Measurements from ENCODE around the gene OGT. TPM values are rescaled to one million over a fixed set of nuclear protein-coding genes. Genes with fewer than 3 reads are reported as not detected.
A peak's percentile ranks its signal among the peaks of the same experiment; 100 is the strongest.

OGT gene
- total and polyA plus RNA-seq, 2 donors (not counting 1 experiment from before 2014, with no cell fraction given), result 106 to 115 TPM

DNA sequence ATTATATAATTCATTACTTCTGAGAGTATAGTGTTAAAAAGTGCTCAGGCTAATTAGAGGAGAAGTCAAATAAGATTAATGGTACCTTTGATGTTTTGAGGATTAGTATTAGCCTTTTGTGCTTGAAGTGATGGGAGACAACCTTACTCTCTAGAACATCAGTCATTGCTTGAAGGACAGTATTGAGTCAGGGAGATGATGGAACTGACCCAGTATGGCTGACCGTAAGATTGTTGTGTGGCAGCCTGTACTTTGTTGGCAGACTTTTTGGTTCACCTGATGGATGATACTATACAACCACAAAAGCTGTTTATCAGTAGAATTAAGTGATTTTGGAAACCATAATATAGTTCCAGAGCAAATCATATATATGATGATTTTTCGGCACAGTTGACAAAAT, 9.9 kb downstream of the OGT start:
- Histone ChIP-seq H3K4me3 (replicated peaks in 1 of 4; ENCODE audit: control extremely low read depth in 1 of 4, insufficient read depth in 1 of 4, low read depth in 3 of 4, low read length in 4 of 4) (peak overlapping the region in 1 of 4 experiments; percentile 25), H2AFZ (ENCODE audit: low read length) (no peak overlapping the region), H4K20me1 (ENCODE audit: control insufficient read depth, extremely low read depth, insufficient read depth, low read length) (peaks cover 8% of the 10 kb centered on the region), H3K9ac (ENCODE audit: insufficient read depth, low read length) (no peak overlapping the region), H3K36me3 (ENCODE audit: control insufficient read depth, insufficient read depth, low read length) (peaks cover 5% of the 10 kb centered on the region), H3K4me1 (ENCODE audit: control insufficient read depth, extremely low read depth, insufficient read depth, low read length) (peaks cover 3% of the 10 kb centered on the region), H3K27ac (ENCODE audit: insufficient read depth, low read length) (no peak overlapping the region), H3K79me2 (ENCODE audit: control insufficient read depth, insufficient read depth, low read length) (peaks cover 77% of the 10 kb centered on the region), H3K27me3 (ENCODE audit: control insufficient read depth, insufficient read depth, low read length) (no peaks in the 10 kb centered on the region), H3K9me3 (ENCODE audit: control insufficient read depth, insufficient read depth, low read depth, low read length) (no peaks in the 10 kb centered on the region), H3K4me2 (ENCODE audit: extremely low read depth, insufficient read depth, low read length) (no peak overlapping the region)
- peak in 1 of 2 donors; percentile 27 for DNase-seq (ENCODE audit: low read depth in 2 of 2)
- TF ChIP-seq EZH2 (IDR thresholded peaks at IDR 0.05; ENCODE audit: low read length, missing control alignments), result no peak
- TF ChIP-seq, protein P1, sequence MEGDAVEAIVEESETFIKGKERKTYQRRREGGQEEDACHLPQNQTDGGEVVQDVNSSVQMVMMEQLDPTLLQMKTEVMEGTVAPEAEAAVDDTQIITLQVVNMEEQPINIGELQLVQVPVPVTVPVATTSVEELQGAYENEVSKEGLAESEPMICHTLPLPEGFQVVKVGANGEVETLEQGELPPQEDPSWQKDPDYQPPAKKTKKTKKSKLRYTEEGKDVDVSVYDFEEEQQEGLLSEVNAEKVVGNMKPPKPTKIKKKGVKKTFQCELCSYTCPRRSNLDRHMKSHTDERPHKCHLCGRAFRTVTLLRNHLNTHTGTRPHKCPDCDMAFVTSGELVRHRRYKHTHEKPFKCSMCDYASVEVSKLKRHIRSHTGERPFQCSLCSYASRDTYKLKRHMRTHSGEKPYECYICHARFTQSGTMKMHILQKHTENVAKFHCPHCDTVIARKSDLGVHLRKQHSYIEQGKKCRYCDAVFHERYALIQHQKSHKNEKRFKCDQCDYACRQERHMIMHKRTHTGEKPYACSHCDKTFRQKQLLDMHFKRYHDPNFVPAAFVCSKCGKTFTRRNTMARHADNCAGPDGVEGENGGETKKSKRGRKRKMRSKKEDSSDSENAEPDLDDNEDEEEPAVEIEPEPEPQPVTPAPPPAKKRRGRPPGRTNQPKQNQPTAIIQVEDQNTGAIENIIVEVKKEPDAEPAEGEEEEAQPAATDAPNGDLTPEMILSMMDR (conservative IDR thresholded peaks at IDR 0.05 in 1 of 2, IDR thresholded peaks at IDR 0.05 in 1 of 2; ENCODE audit: low read depth in 1 of 2, low read length in 2 of 2), result no peak

DNA sequence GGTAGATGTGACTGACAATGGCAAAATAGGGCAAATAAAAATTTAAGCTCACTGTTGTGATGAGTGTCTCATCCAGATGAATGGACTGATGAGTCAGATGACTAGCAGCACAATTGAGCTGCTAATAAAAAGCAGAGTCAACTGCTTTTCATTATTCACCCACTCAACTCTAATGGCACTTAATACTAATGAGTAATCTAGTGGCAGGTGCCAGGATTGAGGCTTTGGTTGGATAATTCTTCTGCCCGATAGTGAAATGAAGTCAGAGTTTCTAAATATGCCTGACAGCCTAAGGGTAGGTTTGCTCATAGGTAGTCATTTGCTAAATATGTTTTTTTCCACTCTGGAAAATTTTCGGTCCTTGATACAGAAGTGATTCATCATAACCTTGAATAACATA, 10.4 kb downstream of the OGT start:
- Histone ChIP-seq H3K4me1 (ENCODE audit: control insufficient read depth, extremely low read depth, insufficient read depth, low read length) (peaks cover 3% of the 10 kb centered on the region), H3K4me3 (replicated peaks in 1 of 4; ENCODE audit: control extremely low read depth in 1 of 4, insufficient read depth in 1 of 4, low read depth in 3 of 4, low read length in 4 of 4) (no peak overlapping the region), H3K79me2 (ENCODE audit: control insufficient read depth, insufficient read depth, low read length) (peaks cover 72% of the 10 kb centered on the region), H3K36me3 (ENCODE audit: control insufficient read depth, insufficient read depth, low read length) (peaks cover 5% of the 10 kb centered on the region), H3K4me2 (ENCODE audit: extremely low read depth, insufficient read depth, low read length) (no peak overlapping the region), H3K27me3 (ENCODE audit: control insufficient read depth, insufficient read depth, low read length) (no peaks in the 10 kb centered on the region), H2AFZ (ENCODE audit: low read length) (no peak overlapping the region), H3K27ac (ENCODE audit: insufficient read depth, low read length) (no peak overlapping the region), H4K20me1 (ENCODE audit: control insufficient read depth, extremely low read depth, insufficient read depth, low read length) (peaks cover 8% of the 10 kb centered on the region), H3K9ac (ENCODE audit: insufficient read depth, low read length) (no peak overlapping the region), H3K9me3 (ENCODE audit: control insufficient read depth, insufficient read depth, low read depth, low read length) (no peaks in the 10 kb centered on the region)
- DNase-seq (ENCODE audit: low read depth in 2 of 2), result peak in 1 of 2 donors; percentile 86
- TF ChIP-seq, protein P1 (conservative IDR thresholded peaks at IDR 0.05 in 1 of 2, IDR thresholded peaks at IDR 0.05 in 1 of 2; ENCODE audit: low read depth in 1 of 2, low read length in 2 of 2), result no peak
- TF ChIP-seq EZH2 (IDR thresholded peaks at IDR 0.05; ENCODE audit: low read length, missing control alignments), result no peak

DNA sequence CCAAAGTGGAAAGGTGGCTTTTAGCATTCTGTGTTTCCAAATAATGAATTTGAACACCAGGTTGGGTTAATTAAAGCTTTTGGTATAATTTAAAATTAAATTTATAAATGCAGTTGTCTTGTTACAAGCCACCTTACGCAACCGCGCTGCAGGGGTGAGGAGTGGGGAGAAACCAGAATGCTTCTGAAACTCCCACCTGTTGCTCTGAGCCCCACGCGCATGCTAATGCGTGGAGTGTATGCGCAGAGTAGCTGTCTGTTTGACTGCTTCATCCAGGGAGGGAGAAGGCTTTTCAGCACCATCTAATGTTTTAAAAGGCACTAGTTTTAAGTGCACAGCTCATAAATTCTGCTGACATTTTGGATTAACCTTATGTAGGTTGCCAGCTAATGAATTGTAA, 12.5 kb downstream of the OGT start:
- Histone ChIP-seq H3K9ac (ENCODE audit: insufficient read depth, low read length) (no peak overlapping the region), H2AFZ (ENCODE audit: low read length) (no peak overlapping the region), H3K27ac (ENCODE audit: insufficient read depth, low read length) (no peak overlapping the region), H3K79me2 (ENCODE audit: control insufficient read depth, insufficient read depth, low read length) (peaks cover 53% of the 10 kb centered on the region), H3K4me1 (ENCODE audit: control insufficient read depth, extremely low read depth, insufficient read depth, low read length) (peaks cover 3% of the 10 kb centered on the region), H3K27me3 (ENCODE audit: control insufficient read depth, insufficient read depth, low read length) (no peaks in the 10 kb centered on the region), H3K9me3 (ENCODE audit: control insufficient read depth, insufficient read depth, low read depth, low read length) (no peaks in the 10 kb centered on the region), H3K4me3 (replicated peaks in 1 of 4; ENCODE audit: control extremely low read depth in 1 of 4, insufficient read depth in 1 of 4, low read depth in 3 of 4, low read length in 4 of 4) (no peak overlapping the region), H4K20me1 (ENCODE audit: control insufficient read depth, extremely low read depth, insufficient read depth, low read length) (peaks cover 8% of the 10 kb centered on the region), H3K36me3 (ENCODE audit: control insufficient read depth, insufficient read depth, low read length) (peaks cover 5% of the 10 kb centered on the region), H3K4me2 (ENCODE audit: extremely low read depth, insufficient read depth, low read length) (no peak overlapping the region)
- TF ChIP-seq, protein P1 (conservative IDR thresholded peaks at IDR 0.05 in 1 of 2, IDR thresholded peaks at IDR 0.05 in 1 of 2; ENCODE audit: low read depth in 1 of 2, low read length in 2 of 2), result no peak
- no peak for TF ChIP-seq EZH2 (IDR thresholded peaks at IDR 0.05; ENCODE audit: low read length, missing control alignments)
- no peak for DNase-seq (ENCODE audit: low read depth in 2 of 2)
